ENCODE measurements around the gene PDIA6.

PDIA6 gene

DNA sequence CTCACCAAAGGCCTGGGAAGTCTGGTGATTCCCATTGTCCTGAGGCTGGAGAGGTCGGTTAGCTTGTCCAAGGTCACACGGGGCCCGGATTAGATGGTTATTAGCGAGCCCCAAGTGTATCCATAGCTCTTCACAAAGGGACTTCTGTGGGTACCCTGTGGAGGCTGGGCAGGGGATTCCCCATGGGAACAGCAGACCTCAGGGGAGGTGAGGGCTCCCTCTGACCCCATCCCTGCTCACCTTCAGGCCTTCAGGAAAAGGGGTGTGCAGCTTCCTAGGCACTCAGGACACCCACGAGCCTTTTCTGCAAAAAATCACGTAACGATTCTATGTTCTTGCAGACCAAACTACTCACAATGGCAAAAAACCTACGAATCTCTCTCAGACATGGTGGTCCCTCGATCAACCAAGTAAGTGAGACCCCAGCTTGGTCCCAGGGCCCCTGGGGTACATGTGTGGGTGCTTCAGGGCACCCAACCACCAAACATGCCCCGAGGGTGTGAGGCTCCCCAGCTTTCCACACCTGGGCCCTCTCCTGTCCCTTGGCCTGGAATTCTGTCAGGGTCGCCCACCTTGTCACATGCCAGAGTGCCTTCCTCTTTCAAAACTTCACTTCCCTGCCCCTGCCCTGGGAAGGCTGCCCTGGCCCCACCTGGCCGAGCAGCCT, 40.3 kb downstream of the PDIA6 start:
- TF ChIP-seq FOXP2 (optimal IDR thresholded peaks at IDR 0.05; ENCODE audit: borderline replicate concordance, extremely low read depth, extremely low read length, insufficient read depth), result no peak
- TF ChIP-seq, protein P1, sequence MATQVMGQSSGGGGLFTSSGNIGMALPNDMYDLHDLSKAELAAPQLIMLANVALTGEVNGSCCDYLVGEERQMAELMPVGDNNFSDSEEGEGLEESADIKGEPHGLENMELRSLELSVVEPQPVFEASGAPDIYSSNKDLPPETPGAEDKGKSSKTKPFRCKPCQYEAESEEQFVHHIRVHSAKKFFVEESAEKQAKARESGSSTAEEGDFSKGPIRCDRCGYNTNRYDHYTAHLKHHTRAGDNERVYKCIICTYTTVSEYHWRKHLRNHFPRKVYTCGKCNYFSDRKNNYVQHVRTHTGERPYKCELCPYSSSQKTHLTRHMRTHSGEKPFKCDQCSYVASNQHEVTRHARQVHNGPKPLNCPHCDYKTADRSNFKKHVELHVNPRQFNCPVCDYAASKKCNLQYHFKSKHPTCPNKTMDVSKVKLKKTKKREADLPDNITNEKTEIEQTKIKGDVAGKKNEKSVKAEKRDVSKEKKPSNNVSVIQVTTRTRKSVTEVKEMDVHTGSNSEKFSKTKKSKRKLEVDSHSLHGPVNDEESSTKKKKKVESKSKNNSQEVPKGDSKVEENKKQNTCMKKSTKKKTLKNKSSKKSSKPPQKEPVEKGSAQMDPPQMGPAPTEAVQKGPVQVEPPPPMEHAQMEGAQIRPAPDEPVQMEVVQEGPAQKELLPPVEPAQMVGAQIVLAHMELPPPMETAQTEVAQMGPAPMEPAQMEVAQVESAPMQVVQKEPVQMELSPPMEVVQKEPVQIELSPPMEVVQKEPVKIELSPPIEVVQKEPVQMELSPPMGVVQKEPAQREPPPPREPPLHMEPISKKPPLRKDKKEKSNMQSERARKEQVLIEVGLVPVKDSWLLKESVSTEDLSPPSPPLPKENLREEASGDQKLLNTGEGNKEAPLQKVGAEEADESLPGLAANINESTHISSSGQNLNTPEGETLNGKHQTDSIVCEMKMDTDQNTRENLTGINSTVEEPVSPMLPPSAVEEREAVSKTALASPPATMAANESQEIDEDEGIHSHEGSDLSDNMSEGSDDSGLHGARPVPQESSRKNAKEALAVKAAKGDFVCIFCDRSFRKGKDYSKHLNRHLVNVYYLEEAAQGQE (IDR thresholded peaks at IDR 0.05; ENCODE audit: insufficient read depth in 1 of 2, low read depth in 2 of 2, low read length in 2 of 2), result no peak
- TF ChIP-seq SIN3A (IDR thresholded peaks at IDR 0.05; ENCODE audit: borderline replicate concordance, insufficient read depth, low read length), result no peak
- no peak for TF ChIP-seq TAF1 (IDR thresholded peaks at IDR 0.05; ENCODE audit: borderline replicate concordance, insufficient read depth, low read length)
- TF ChIP-seq POLR2AphosphoS5 (IDR thresholded peaks at IDR 0.05; ENCODE audit: low read depth, low read length), result no peak

DNA sequence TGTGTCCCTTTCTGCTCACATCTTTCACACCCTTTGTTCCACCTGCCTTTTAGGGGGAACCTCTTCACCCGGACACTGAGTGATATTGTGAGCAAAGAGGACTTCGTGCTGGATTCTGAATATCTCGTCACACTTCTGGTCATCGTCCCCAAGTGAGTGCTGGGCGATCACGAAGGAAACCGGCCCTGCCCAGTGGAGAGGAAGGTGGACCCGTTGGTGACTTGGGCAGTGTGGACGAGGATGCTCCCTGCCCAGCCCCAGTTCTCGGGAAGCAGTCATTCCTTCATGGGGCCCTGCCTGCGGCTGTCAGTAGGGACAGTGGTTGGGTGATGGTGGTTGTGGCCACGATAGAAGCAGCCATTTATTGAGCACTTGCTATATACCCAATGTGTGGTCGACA, 40.8 kb downstream of the PDIA6 start:
- no peak for TF ChIP-seq SIN3A (IDR thresholded peaks at IDR 0.05; ENCODE audit: borderline replicate concordance, insufficient read depth, low read length)
- TF ChIP-seq, protein P1 (IDR thresholded peaks at IDR 0.05; ENCODE audit: insufficient read depth in 1 of 2, low read depth in 2 of 2, low read length in 2 of 2), result no peak
- no peak for TF ChIP-seq POLR2AphosphoS5 (IDR thresholded peaks at IDR 0.05; ENCODE audit: low read depth, low read length)
- no peak for TF ChIP-seq TAF1 (IDR thresholded peaks at IDR 0.05; ENCODE audit: borderline replicate concordance, insufficient read depth, low read length)
- no peak for TF ChIP-seq FOXP2 (optimal IDR thresholded peaks at IDR 0.05; ENCODE audit: borderline replicate concordance, extremely low read depth, extremely low read length, insufficient read depth)

DNA sequence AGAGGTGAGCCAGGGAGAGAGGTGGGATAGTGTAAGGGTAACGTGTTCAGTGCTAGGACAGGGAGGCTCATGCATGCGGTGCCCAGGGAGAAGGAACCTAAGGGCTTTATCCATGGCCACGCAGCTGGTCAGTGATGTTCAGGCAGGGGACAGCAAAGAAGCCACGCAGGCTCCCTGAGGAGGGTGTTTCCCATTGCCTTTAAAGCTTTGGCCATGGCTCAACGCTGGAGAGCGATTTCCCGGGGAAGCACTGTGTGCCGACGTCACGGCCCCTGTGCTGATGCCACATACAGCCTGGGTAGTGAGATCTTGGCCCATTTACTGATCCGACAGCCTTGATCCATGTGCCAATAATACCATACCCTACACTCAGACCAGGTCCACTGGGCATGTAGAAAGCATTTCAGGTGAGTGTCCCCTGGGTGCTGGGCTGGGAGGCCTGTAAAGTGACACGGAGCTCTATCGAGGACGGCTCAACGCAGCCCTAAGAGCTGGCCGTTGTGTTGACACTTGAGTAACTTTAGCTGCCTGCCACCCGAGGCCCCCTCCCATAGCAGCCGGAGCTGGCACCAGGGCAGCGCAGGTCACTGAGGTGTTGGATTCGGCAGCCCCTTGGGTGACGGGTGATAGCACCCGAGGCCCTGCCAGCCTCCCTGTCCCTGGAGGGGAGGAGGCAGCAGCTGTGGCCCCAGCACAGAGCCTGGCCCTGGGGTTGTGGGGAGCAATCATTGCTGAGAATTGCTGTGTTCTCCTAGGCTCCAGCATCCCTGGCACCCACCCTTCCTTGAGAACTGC, 41.4 kb downstream of the PDIA6 start:
- TF ChIP-seq POLR2AphosphoS5 (IDR thresholded peaks at IDR 0.05; ENCODE audit: low read depth, low read length) (no peak), TAF1 (IDR thresholded peaks at IDR 0.05; ENCODE audit: borderline replicate concordance, insufficient read depth, low read length) (no peak), FOXP2 (optimal IDR thresholded peaks at IDR 0.05; ENCODE audit: borderline replicate concordance, extremely low read depth, extremely low read length, insufficient read depth) (no peak), SIN3A (IDR thresholded peaks at IDR 0.05; ENCODE audit: borderline replicate concordance, insufficient read depth, low read length) (no peak)
- TF ChIP-seq, protein P1 (IDR thresholded peaks at IDR 0.05; ENCODE audit: insufficient read depth in 1 of 2, low read depth in 2 of 2, low read length in 2 of 2), result no peak

DNA sequence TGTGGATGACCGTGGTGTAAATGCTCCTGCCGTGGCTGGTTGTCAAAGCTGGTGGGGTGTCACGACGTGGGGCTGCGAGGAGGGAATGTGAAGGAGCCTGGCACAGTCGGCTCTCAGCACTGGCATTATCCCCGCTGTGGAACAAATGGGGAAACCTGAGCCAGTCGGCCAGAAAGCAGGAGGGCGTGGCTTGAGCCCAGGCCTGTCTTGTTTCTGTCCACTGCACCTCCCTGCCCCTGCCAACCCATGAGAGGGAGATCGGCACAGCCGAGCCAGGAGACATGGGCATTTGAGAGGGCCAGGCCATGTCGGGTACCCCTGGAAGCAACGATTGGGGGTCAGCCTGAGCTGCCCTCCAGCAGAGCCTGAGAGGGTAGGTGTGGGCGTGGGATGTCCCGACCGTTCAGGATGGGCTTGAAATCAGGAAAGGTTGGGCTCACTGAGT, 44.5 kb downstream of the PDIA6 start:
- no peak for TF ChIP-seq POLR2AphosphoS5 (IDR thresholded peaks at IDR 0.05; ENCODE audit: low read depth, low read length)
- TF ChIP-seq, protein P1 (IDR thresholded peaks at IDR 0.05; ENCODE audit: insufficient read depth in 1 of 2, low read depth in 2 of 2, low read length in 2 of 2), result no peak
- no peak for TF ChIP-seq SIN3A (IDR thresholded peaks at IDR 0.05; ENCODE audit: borderline replicate concordance, insufficient read depth, low read length)
- TF ChIP-seq FOXP2 (optimal IDR thresholded peaks at IDR 0.05; ENCODE audit: borderline replicate concordance, extremely low read depth, extremely low read length, insufficient read depth), result no peak
- TF ChIP-seq TAF1 (IDR thresholded peaks at IDR 0.05; ENCODE audit: borderline replicate concordance, insufficient read depth, low read length), result no peak

Measured in PFSK-1 (cell line).